ENCODE results near the gene GNL1.

DNA sequence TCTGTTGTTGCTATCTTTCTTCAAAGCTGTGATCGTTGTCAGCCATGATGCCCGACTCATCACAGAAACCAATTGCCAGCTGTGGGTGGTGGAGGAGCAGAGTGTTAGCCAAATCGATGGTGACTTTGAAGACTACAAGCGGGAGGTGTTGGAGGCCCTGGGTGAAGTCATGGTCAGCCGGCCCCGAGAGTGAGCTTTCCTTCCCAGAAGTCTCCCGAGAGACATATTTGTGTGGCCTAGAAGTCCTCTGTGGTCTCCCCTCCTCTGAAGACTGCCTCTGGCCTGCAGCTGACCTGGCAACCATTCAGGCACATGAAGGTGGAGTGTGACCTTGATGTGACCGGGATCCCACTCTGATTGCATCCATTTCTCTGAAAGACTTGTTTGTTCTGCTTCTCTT, 34.2 kb upstream of the GNL1 start:
- TF ChIP-seq PHF8 (conservative IDR thresholded peaks at IDR 0.05; ENCODE audit: low read depth, low read length) (no peak), CBX5 (IDR thresholded peaks at IDR 0.05; ENCODE audit: low read depth, low read length) (no peak)

Data from H1 (cell line).